Right ventricle myocardium inferior (tissue), 1 donor: ENCODE measurements around the gene FBRSL1. TPM values are rescaled to one million over a fixed set of nuclear protein-coding genes. Genes with fewer than 3 reads are reported as not detected.
"Not testable (repeated sequence)": the region's sequence is repeated elsewhere in the genome, so short reads cannot be mapped to it uniquely, and the experiment has no call there.

Experiments
- ATAC-seq: fragments of 200-7000 bp; cut with Tn5 transposase; one replicate; pipeline ENCODE4 v1.9.1; 2020; ENCODE audit warnings: mild to moderate bottlenecking, moderate library complexity
- DNase-seq: peaks from one replicate; pipeline ENCODE4 v3.0.0; 2021; ENCODE audit errors: missing footprints
- intact Hi-C: fragments of 100-400 bp; cut with DNase I; formaldehyde crosslinking; loops from one replicate; pipeline ENCODE4 v1.11.0; 2022
- long read RNA-seq: library from polyadenylated mRNA; unstranded; transcript quantifications from one replicate; pipeline ENCODE4 v2.0.0, GENCODE V29; 2021
- total RNA-seq: library from RNA; stranded (reverse); fragmentation: NEBNext Ultra II Directional; extraction: Animal tissue kit (Norgen Biotek cat#: 25700); gene quantifications from one replicate; pipeline ENCODE4 v1.2.1, GENCODE V29; 2021
- donor health status: DM: no; HTN: yes; CAD: no; lungs with severe emphysema.

The FBRSL1 gene
- 51.9 TPM for total RNA-seq
- long read RNA-seq, partial matches to known transcripts = 30 of 61 reads
- long read RNA-seq, other reads (novel, unspliced or antisense) = 31 of 61 reads

DNA sequence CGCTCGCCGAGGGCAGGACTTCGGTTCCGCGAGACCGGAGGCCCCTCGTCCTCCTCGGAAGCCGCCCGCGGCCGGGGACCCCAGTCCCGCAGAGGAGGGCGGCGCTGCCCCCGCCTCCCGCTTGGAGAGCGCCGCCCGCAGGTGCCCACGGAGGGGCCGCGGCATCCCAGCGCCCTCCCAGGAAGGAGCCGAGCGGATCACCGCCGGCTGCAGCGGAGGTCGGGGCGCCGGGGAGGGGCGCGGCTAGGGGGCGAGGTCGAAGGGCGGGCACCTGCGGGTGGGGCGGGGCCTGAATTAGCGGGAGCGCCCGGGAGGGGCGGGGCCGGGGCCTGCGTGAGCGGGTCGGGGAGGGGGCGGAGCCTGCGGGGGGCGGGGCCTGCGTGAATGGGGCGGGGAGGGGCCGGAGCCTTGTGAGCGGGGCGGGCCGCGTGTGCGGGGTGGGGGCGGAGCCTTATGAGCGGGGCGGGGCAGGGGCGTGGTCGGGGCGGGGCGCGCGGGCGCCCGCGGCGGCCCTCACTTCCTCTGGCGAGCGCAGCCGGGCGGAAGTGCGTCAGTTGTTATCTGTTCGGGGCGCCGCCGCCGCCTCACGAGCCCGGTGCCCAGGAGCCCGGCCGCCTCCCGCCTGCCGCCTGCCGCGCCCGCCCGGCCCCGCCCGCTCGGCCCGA is at the start of gene FBRSL1:
Gene FBRSL1 (plus strand): TSS at position 550 of the 665 bp plus-strand sequence.
- DNase-seq (peak; percentile 97), ATAC-seq (peak; percentile 89)
- intact Hi-C loops = loop anchor here (2.0 kb wide), 1 partner anchor 17 kb away; no protein-coding TSS in a partner anchor

GRCh38 chr12:132440420-132440819 is 49.5 kb upstream of the FBRSL1 start:
- ATAC-seq, intact Hi-C loops, DNase-seq: not testable (repeated sequence)

DNA sequence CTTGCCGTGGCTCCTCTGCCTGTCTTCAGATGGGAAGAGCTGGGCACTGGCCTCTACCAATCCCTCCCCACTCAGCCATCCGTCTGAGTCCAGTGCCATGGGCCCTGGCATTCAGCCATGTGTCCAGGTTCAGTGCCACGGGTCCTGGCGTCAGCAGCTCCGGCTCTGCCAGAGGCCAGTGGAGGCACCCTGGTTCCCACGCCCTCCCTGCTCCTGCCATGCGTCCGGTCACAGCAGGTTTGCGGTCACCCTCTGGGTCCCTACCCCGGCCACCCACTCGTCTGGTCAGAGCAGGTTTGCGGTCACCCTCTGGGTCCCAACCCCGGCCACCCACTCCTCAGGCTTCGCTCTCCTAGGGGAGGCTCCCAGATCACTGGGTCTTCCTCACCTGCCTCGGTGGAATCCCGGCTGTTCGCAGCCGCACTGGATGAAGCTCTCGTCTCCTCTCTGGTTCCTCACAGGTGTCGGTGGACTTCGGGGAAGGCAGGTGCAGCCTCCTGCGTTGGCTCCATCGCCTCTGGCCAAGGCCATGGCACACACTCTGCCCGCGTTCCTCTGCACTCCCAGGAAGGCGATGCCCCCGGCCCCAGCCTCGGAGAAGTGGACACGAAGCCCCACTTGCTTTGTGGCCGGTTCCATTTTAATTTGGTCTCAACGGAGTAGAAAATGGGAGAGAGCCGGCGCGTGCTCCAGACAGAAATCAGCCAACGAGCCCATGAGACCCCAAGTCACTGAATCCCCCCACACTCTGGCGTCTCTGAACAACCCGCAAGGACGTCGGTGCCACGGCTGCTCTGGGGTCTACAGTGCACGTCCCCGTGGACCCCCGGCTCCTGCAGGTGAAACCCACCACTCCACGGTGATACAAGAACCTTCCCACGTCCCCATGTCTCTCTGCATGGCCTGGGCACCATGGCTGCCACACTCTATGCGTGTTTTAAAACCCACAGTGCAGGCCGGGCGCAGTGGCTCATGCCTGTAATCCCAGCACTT is 47.8 kb upstream of the FBRSL1 start:
- no peak for ATAC-seq

DNA sequence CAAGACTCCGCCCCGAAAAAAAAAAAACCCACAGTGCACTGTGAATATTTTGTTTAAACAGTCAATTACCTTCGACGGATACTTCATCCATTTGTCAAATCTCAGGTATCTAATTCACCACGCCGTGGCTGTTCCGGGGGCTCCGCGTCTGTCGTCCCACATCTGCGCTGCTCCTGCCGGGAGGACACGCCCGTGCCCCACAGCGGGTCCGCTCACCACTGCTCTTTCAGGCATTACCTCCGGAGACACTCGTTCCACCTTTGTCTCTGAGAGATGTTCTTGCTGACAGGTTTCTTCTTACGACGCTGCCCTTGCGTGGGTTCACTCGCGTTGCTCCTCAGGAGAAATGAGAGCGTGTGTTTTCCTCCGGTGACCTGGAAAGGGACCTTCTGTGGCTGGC is 46.9 kb upstream of the FBRSL1 start:
- DNase-seq (no peak), ATAC-seq (no peak)
- intact Hi-C loops = no loop called here

More for the DNA sequence above, 47.8 kb upstream of the FBRSL1 start:
- DNase-seq = no peak
- intact Hi-C loops = no loop called here

- ATAC-seq (no peak), DNase-seq (no peak)
- intact Hi-C loops = no loop called here
These were observed 45.7 kb upstream of the FBRSL1 start for GRCh38 chr12:132444283-132444682.

- intact Hi-C loops = no loop called here
- peak; percentile 8 for ATAC-seq
- DNase-seq = peak; percentile 77
These were observed 44.7 kb upstream of the FBRSL1 start for GRCh38 chr12:132444957-132445883.

DNA sequence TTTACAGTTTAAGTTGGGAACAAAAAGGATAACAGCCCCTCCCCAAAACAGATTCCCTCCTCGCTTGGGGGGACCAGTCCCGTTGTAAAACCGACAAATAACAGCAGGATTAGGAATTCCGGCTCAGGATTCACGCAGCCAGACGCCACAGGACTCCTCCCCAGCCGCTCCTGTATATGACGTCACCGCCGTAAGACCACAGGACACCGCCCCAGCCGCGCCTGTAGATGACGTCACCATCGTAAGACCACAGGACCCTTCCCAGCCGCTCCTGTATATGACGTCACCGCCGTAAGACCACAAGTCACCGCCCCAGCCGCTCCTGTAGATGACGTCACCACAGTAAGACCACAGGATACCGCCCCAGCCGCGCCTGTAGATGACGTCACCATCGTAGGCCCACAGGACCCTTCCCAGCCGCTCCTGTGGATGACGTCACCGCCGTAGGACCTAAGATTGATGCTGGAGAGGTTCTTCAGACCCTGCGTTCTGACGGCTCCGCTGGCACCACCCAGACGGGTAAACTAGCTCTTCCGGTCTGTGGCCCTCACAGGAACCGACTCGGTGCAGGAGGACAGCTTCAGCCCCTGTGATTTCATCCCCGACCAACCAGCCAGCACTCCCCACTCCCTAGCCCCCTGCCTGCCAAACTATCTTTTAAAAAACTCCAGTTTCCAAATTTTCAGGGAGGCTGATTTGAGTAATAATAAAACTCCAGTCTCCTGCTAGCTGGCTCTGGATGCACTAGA is 43.9 kb upstream of the FBRSL1 start:
- DNase-seq = peak; percentile 77
- ATAC-seq = peak; percentile 47
- intact Hi-C loops = no loop called here

DNA sequence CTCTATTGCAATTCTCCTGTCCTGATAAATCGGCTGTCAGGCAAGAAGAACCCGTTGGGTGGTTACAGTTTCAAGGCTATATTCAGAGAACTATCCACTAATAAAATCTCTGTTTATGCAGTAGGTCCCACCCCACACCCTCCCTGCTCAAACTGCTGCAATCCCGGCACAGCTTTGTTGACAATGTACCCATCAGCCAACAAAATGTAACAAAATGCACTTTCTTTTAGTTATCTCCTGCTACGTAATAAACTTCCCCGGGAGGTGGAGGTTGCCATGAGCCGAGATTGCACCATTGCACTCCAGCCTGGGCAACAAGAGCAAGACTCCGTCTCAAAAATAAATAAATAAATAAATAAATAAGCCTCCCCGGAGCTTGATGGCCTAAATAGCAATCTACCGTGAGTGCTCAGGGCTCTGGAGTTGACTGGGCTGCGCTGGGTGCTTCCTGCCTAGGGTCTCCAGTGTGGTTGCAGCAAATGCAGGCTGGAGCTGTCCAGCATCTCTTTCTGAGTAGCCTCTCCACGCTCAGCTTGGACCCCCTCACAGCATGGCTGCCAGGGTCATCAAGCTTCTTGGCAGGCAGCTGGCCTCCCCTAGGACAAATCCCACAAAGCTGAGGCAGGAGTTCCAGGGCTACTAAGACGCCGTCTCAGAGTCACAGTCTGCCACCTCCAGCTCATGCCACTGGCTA is 43.2 kb upstream of the FBRSL1 start:
- DNase-seq = peak; percentile 25
- no peak for ATAC-seq
- intact Hi-C loops = no loop called here

DNA sequence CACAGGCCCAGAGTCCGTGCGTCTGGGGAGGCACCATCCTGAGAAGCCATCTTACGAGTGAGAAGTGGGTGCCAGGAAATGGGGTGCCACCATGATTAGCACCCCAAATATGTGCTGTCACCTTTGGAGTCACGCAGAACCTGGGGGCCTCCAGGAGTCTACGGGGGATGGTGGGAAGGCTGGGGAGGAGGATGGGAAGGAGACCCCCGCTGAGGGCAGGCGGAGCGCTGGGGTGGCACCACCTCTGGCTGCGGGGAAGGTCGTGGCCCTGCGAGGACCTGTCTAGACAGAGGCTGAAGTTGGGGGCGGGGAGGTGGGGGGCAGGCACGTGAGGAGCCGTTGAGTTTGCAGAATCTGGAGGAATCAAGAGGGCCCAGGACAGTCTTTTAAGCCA is 42.6 kb upstream of the FBRSL1 start:
- DNase-seq = peak; percentile 33
- intact Hi-C loops = no loop called here

DNA sequence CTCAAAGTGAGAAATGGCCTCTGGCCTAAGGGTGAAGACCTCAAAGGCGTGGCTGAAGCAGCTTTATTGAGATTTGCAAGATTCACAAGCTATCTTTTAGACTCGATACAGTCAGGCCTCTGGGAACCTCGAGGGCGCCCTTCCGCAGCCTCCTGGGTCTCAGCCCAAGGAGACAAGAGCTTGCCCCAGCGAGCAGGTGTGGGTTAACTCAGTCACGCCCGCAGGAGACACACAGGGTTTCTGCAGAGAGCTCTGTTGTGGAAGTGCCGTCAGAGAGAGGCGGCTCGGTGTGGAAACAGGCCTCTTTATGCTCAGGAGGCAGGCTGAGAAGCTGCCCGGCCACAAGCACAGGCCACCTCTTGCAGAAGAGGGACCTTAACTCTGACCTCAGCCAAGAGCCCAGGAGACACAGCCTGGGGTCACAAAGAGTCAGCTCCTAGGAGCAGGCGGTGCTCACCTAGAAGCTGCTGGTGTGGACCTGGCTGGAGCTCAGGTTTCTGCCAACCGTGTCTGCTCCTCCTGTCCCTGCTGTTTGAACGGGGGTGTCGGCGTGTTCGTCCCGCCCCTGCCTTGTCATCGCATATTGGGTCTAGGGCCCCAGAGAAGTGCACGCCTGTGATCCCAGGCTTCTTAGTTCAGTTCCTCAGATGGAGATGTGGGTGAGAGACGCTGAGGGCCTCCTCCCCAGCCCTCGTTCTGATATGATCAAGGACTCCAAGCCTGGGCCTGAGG is 42.1 kb upstream of the FBRSL1 start:
- intact Hi-C loops = no loop called here
- ATAC-seq (no peak), DNase-seq (peak; percentile 66)

More for the DNA sequence above, 42.6 kb upstream of the FBRSL1 start:
- no peak for ATAC-seq

- DNase-seq (peak; percentile 16), ATAC-seq (no peak)
- intact Hi-C loops = no loop called here
These were observed 41.5 kb upstream of the FBRSL1 start for GRCh38 chr12:132448463-132448820.

- ATAC-seq (no peak), DNase-seq (peak; percentile 50)
- intact Hi-C loops = no loop called here
These were observed 40.2 kb upstream of the FBRSL1 start for GRCh38 chr12:132449565-132450417.

- intact Hi-C loops = no loop called here
- DNase-seq (peak; percentile 37), ATAC-seq (no peak)
These were observed 39.4 kb upstream of the FBRSL1 start for GRCh38 chr12:132450418-132451171.

GRCh38 chr12:132451172-132451835 is 38.6 kb upstream of the FBRSL1 start:
- no peak for ATAC-seq
- intact Hi-C loops = no loop called here
- DNase-seq = peak; percentile 63

DNA sequence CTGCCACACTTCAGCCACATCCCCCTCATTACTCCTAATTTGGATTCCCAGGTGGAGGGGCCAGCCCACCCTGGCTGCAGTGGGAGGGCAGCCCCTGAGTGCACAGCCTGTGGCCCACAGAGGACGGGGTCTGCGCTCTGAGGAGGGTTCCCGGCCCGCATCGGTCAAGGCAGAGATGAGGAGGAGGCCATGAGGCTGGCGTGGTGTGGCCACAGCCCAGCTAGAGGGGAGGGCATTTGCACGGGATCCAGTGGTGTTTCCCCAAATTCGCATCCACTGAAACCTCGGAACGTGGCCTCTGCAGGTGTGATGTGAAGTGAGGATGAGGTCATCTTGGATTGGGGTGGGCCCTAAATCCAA is 38.1 kb upstream of the FBRSL1 start:
- peak; percentile 22 for DNase-seq
- ATAC-seq = no peak
- intact Hi-C loops = no loop called here
